Measurements from ENCODE around the gene SIGLEC12. TPM values are rescaled to one million over a fixed set of nuclear protein-coding genes. Genes with fewer than 3 reads are reported as not detected.

The SIGLEC12 gene
- total and polyA plus RNA-seq, 10 donors: 2.0 to 65.1 (median 6.2) TPM

DNA sequence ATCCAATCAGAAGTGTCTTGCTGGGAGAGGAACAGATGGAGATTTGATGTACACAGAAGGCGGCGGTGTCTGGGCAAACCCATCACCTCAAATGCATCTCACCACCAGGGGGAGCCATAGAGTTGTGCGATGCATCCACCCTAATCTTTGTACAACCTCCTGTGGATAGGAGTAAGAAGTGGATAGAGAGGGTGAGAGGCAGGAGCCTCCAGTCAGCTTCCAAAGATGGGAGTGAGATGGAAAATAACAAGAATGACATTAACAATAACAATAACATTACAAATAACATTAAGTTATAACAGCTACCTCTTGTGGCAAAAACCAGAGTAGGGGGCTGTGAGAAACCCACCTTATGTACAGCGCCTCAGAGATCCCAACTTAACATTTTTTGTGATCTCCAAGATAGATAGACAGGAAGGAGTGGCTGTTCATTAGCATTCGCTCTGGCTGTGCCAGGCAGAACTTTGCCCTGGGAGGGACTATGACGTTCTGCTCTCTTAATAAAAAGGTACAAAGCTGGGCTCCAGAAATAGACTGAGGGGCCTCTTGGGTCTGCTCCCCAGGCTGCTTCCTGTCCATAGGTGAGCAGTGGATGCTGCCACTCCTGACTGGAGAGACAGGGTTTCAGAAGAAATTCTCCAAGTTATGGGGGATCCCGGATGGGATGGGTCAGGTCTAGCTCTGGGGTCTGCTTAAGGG is 28.4 kb downstream of the SIGLEC12 start:
- WGBS, 5 donors: 34 to 39% (median 36%) methylated on average over 7 of the region's 7 CpGs
- intact Hi-C loops (cut with DNase I; ENCODE audit: low total_unique reads): loop anchor here (2.0 to 5.0 kb wide), 2 partner anchors 184 to 304 kb away; no protein-coding TSS in a partner anchor
- Histone ChIP-seq H3K9me3 (peaks cover 0 to 4% (median 0%) of the 10 kb centered on the region in 8 donors), H3K4me3 (no peak overlapping the region), H3K27me3 (replicated peaks in 1 of 7) (peaks cover 0 to 32% (median 4%) of the 10 kb centered on the region in 7 donors), H3K4me1 (peaks cover 0 to 16% (median 1%) of the 10 kb centered on the region in 6 donors), H3K36me3 (no peaks in the 10 kb centered on the region), H3K27ac (no peak overlapping the region)
- no peak for TF ChIP-seq POLR2AphosphoS5 (IDR thresholded peaks at IDR 0.05)
- TF ChIP-seq, protein P1, sequence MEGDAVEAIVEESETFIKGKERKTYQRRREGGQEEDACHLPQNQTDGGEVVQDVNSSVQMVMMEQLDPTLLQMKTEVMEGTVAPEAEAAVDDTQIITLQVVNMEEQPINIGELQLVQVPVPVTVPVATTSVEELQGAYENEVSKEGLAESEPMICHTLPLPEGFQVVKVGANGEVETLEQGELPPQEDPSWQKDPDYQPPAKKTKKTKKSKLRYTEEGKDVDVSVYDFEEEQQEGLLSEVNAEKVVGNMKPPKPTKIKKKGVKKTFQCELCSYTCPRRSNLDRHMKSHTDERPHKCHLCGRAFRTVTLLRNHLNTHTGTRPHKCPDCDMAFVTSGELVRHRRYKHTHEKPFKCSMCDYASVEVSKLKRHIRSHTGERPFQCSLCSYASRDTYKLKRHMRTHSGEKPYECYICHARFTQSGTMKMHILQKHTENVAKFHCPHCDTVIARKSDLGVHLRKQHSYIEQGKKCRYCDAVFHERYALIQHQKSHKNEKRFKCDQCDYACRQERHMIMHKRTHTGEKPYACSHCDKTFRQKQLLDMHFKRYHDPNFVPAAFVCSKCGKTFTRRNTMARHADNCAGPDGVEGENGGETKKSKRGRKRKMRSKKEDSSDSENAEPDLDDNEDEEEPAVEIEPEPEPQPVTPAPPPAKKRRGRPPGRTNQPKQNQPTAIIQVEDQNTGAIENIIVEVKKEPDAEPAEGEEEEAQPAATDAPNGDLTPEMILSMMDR (IDR thresholded peaks at IDR 0.05 in 8 of 11, conservative IDR thresholded peaks at IDR 0.05 in 3 of 11): peak; percentile 50 to 92 (median 83)
- DNase-seq: peak; percentile 88

DNA sequence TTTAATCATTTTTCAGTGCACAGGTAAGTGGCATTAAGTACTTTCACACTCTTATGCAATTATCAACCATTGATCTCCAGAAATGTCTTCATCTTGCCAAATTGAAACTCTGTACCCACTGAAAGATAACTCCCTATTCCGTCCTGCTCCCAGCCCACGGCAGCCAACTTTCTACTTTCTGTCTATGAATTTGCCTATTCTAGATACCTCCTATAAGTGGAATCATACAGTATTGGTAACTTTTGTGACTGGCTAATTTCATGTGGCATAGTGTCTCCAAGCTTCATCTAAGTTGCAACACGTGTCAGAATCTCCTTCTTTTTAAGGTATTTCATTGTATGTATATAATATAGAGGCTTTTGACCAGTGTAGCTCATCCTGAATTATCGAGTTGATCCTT is 29.0 kb downstream of the SIGLEC12 start:
- TF ChIP-seq POLR2AphosphoS5 (IDR thresholded peaks at IDR 0.05) (no peak), POLR2A (IDR thresholded peaks at IDR 0.05) (no peak)
- TF ChIP-seq, protein P1 (IDR thresholded peaks at IDR 0.05 in 8 of 11, conservative IDR thresholded peaks at IDR 0.05 in 3 of 11): no peak
- Histone ChIP-seq H3K4me1 (peaks cover 0 to 21% (median 2%) of the 10 kb centered on the region in 6 donors), H3K4me3 (no peak overlapping the region), H3K27me3 (replicated peaks in 1 of 7) (peaks cover 0 to 32% (median 4%) of the 10 kb centered on the region in 7 donors), H3K9me3 (peaks cover 0 to 4% (median 0%) of the 10 kb centered on the region in 8 donors), H3K27ac (no peak overlapping the region), H3K36me3 (no peaks in the 10 kb centered on the region)
- DNase-seq: peak; percentile 27
- intact Hi-C loops (cut with DNase I; ENCODE audit: low total_unique reads): loop anchor here (2.0 to 5.0 kb wide), 2 partner anchors 184 to 305 kb away; no protein-coding TSS in a partner anchor
- 23 to 47% (median 28%) methylated on average over 4 of the region's 4 CpGs for WGBS, 5 donors

GRCh38 chr19:51471527-51471926 is 30.1 kb downstream of the SIGLEC12 start:
- no peak for TF ChIP-seq POLR2AphosphoS5 (IDR thresholded peaks at IDR 0.05)
- TF ChIP-seq, protein P1 (IDR thresholded peaks at IDR 0.05 in 8 of 11, conservative IDR thresholded peaks at IDR 0.05 in 3 of 11): no peak
- TF ChIP-seq POLR2A (IDR thresholded peaks at IDR 0.05): no peak
- Histone ChIP-seq H3K36me3 (no peaks in the 10 kb centered on the region), H3K4me3 (no peak overlapping the region), H3K9me3 (peaks cover 0 to 4% (median 0%) of the 10 kb centered on the region in 8 donors), H3K4me1 (peaks cover 0 to 32% (median 2%) of the 10 kb centered on the region in 6 donors), H3K27ac (no peak overlapping the region), H3K27me3 (replicated peaks in 1 of 7) (peaks cover 0 to 32% (median 4%) of the 10 kb centered on the region in 7 donors)
- intact Hi-C loops (cut with DNase I; ENCODE audit: low total_unique reads): loop anchor here (5.0 kb wide), 1 partner anchor 306 kb away; no protein-coding TSS in a partner anchor
- 78 to 90% (median 84%) methylated on average over 1 of the region's 1 CpG for WGBS, 5 donors
- DNase-seq: no peak

DNA sequence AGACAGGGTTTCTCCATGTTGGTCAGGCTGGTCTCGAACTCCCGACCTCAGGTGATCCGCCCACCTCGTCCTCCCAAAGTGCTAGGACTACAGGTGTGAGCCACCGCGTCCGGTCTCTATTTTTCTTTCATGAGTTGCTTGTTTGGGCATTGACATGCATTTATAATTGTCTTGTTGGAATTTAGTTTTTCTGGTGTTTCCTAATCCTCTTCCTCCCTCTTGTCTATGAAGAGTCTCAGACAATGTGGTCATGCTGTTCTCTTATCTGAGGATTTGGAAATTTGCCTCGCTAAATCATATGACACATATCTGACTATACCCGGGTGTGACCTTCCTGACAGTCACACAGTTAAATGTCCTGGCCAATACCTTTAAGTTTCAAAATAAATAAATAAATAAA is 30.6 kb downstream of the SIGLEC12 start:
- Histone ChIP-seq H3K9me3 (peaks cover 0 to under 1% (median 0%) of the 10 kb centered on the region in 8 donors), H3K36me3 (no peaks in the 10 kb centered on the region), H3K27me3 (replicated peaks in 1 of 7) (peaks cover 0 to 35% (median 4%) of the 10 kb centered on the region in 7 donors), H3K4me3 (no peak overlapping the region), H3K27ac (no peak overlapping the region), H3K4me1 (peaks cover 0 to 35% (median 2%) of the 10 kb centered on the region in 6 donors)
- peak; percentile 15 for DNase-seq
- TF ChIP-seq POLR2AphosphoS5 (IDR thresholded peaks at IDR 0.05): no peak
- TF ChIP-seq, protein P1 (IDR thresholded peaks at IDR 0.05 in 8 of 11, conservative IDR thresholded peaks at IDR 0.05 in 3 of 11): no peak
- TF ChIP-seq POLR2A (IDR thresholded peaks at IDR 0.05): no peak
- intact Hi-C loops (cut with DNase I; ENCODE audit: low total_unique reads): loop anchor here (5.0 kb wide), 1 partner anchor 306 kb away; no protein-coding TSS in a partner anchor
- 75 to 85% (median 81%) methylated on average over 8 to 9 of the region's 9 CpGs for WGBS, 5 donors
